ENCODE measurements around the gene GPRC5D.

Gene GPRC5D

GRCh38 chr12:12979126-12979525 lies 27.2 kb upstream of the GPRC5D start:
- no peak for DNase-seq

- no peak for DNase-seq
Observed at GRCh38 chr12:12977231-12977630, 25.3 kb upstream of the GPRC5D start.

- DNase-seq = no peak
Observed at GRCh38 chr12:12976366-12976765, 24.4 kb upstream of the GPRC5D start.

GRCh38 chr12:12975322-12976077 lies 23.5 kb upstream of the GPRC5D start:
- DNase-seq = no peak

GRCh38 chr12:12974211-12974610 lies 22.2 kb upstream of the GPRC5D start:
- no peak for DNase-seq

- no peak for DNase-seq
Observed at GRCh38 chr12:12973019-12973418, 21.0 kb upstream of the GPRC5D start.

- DNase-seq = no peak
Observed at GRCh38 chr12:12965836-12966235, 13.9 kb upstream of the GPRC5D start.

GRCh38 chr12:12964255-12964654 lies 12.3 kb upstream of the GPRC5D start:
- no peak for DNase-seq

GRCh38 chr12:12960639-12961209 lies 8.8 kb upstream of the GPRC5D start:
- no peak for DNase-seq

GRCh38 chr12:12958886-12959285 lies 6.9 kb upstream of the GPRC5D start:
- DNase-seq = no peak

- no peak for DNase-seq
Observed at GRCh38 chr12:12954878-12955625, 3.1 kb upstream of the GPRC5D start.

GRCh38 chr12:12954356-12954755 lies 2.4 kb upstream of the GPRC5D start:
- no peak for DNase-seq

GRCh38 chr12:12951504-12951903 lies 466 bp downstream of the GPRC5D start:
- DNase-seq = no peak

GRCh38 chr12:12947902-12948301 lies 4.1 kb downstream of the GPRC5D start:
- no peak for DNase-seq

- no peak for DNase-seq
Observed at GRCh38 chr12:12946686-12947355, 5.1 kb downstream of the GPRC5D start.

GRCh38 chr12:12945591-12945990 lies 6.4 kb downstream of the GPRC5D start:
- DNase-seq = no peak

- no peak for DNase-seq
Observed at GRCh38 chr12:12943586-12944260, 8.2 kb downstream of the GPRC5D start.

- no peak for DNase-seq
Observed at GRCh38 chr12:12941450-12942350, 10.3 kb downstream of the GPRC5D start.

- DNase-seq = no peak
Observed at GRCh38 chr12:12939888-12940287, 12.1 kb downstream of the GPRC5D start.

GRCh38 chr12:12938541-12938940 lies 13.4 kb downstream of the GPRC5D start:
- DNase-seq = no peak

GRCh38 chr12:12936983-12937491 lies 14.9 kb downstream of the GPRC5D start:
- DNase-seq = no peak

GRCh38 chr12:12934556-12934955 lies 17.4 kb downstream of the GPRC5D start:
- DNase-seq = no peak
